ENCODE results near the gene MMD. TPM values are rescaled to one million over a fixed set of nuclear protein-coding genes. Genes with fewer than 3 reads are reported as not detected.

MMD gene
- 6.4 and 8.5 TPM in 2 replicates for total RNA-seq (ENCODE audit: low replicate concordance)

GRCh38 chr17:55421179-55421934, at the start of gene MMD:
Gene MMD (minus strand): TSS chr17:55421835. CDS start chr17:55421695, 140 bp downstream.

Other genes starting within 250 kb of the MMD start
- under 0.01 and 0.23 TPM in 2 replicates for gene HLF, start 156.9 kb downstream of the MMD start, total RNA-seq (ENCODE audit: low replicate concordance)
- not detected in 2 replicates for gene SMIM36, start 89.6 kb upstream of the MMD start, total RNA-seq (ENCODE audit: low replicate concordance)

All from smooth muscle cell of the coronary artery (primary cell).